ENCODE measurements around the gene CISTR. TPM values are rescaled to one million over a fixed set of nuclear protein-coding genes. Genes with fewer than 3 reads are reported as not detected.
A peak's percentile ranks its signal among the peaks of the same experiment; 100 is the strongest.

The CISTR gene
- total RNA-seq, 1 experiment from 2014 or later: not detected

DNA sequence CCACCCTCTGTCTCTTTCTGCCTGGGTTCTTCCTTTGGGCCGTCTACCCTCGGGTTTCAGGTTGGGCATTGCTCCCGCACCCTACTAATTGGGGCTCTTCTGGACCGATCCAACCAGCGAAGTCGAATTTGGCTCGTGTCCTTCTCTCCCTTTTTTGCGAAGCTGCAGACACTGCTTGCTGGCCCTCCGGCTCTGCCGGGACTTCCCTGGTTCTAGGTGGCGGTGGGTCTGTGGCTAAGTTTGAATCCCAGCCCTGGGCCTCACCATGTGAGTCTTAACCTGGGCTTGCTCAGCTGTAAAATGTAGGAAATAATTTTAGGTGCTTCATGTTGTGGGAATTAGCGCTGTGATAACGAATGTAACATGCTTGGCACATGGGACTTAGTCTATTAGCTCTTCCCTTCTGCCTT lies 418 bp upstream of the CISTR start:
- H3K14ac ChIP-seq (ENCODE audit: insufficient read depth, low read length): no peak overlapping the region; the same call in 1 of the 2 replicates
- peaks cover 4% of the 10 kb centered on the region; the same call in 1 of the 2 replicates for H3K4me1 ChIP-seq (ENCODE audit: insufficient read depth, low read length)
- no peak overlapping the region for H4K5ac ChIP-seq (ENCODE audit: insufficient read length, low read depth, low read length)
- no peak overlapping the region for H3K23ac ChIP-seq (ENCODE audit: insufficient read length, low read depth, low read length)
- H3K4me1 Mint-ChIP-seq: peaks cover 17% of the 10 kb centered on the region in 2 experiments
- no peak overlapping the region for H2AFZ ChIP-seq (ENCODE audit: low read length)
- no peak overlapping the region for H3K4ac ChIP-seq (ENCODE audit: low read depth, low read length)
- no peak overlapping the region for H4K8ac ChIP-seq (replicated peaks; ENCODE audit: insufficient read length, low read depth, low read length)
- H3K18ac ChIP-seq (ENCODE audit: insufficient read length, low read depth, low read length): no peak overlapping the region
- H2BK15ac ChIP-seq (ENCODE audit: low read depth, low read length): no peak overlapping the region
- H3T11ph ChIP-seq (ENCODE audit: low read length): no peak overlapping the region
- H3K27me3 Mint-ChIP-seq (ENCODE audit: low read depth): peaks cover 7% of the 10 kb centered on the region
- no peak overlapping the region for H3K9ac ChIP-seq (ENCODE audit: extremely low read depth, insufficient read length, low read length)
- H4K20me1 ChIP-seq (ENCODE audit: control insufficient read depth, insufficient read depth, insufficient read length): no peaks in the 10 kb centered on the region
- peak overlapping the region; percentile 47 for H3K4me2 ChIP-seq (ENCODE audit: insufficient read depth, insufficient read length, low read length)
- peaks cover 57% of the 10 kb centered on the region for H3K27me3 ChIP-seq (ENCODE audit: insufficient read depth, low read length)
- H3K36me3 Mint-ChIP-seq (ENCODE audit: insufficient read depth in 1 of 3, low read depth in 3 of 3): peaks cover 0 to 2% (median 0%) of the 10 kb centered on the region in 3 experiments; a peak in 1 of 7 replicates
- no peaks in the 10 kb centered on the region for H3K79me1 ChIP-seq (ENCODE audit: insufficient read depth, low read depth, low read length, poor library complexity, severe bottlenecking)
- TF ChIP-seq, protein P1, sequence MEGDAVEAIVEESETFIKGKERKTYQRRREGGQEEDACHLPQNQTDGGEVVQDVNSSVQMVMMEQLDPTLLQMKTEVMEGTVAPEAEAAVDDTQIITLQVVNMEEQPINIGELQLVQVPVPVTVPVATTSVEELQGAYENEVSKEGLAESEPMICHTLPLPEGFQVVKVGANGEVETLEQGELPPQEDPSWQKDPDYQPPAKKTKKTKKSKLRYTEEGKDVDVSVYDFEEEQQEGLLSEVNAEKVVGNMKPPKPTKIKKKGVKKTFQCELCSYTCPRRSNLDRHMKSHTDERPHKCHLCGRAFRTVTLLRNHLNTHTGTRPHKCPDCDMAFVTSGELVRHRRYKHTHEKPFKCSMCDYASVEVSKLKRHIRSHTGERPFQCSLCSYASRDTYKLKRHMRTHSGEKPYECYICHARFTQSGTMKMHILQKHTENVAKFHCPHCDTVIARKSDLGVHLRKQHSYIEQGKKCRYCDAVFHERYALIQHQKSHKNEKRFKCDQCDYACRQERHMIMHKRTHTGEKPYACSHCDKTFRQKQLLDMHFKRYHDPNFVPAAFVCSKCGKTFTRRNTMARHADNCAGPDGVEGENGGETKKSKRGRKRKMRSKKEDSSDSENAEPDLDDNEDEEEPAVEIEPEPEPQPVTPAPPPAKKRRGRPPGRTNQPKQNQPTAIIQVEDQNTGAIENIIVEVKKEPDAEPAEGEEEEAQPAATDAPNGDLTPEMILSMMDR (conservative IDR thresholded peaks at IDR 0.05): no peak
- H2BK5ac ChIP-seq (ENCODE audit: insufficient read length, low read length): no peak overlapping the region
- no peak overlapping the region for H2BK120ac ChIP-seq (ENCODE audit: low read depth, low read length, poor library complexity, severe bottlenecking)
- no peaks in the 10 kb centered on the region for H3K9me3 Mint-ChIP-seq
- no peak overlapping the region for H2BK12ac ChIP-seq (ENCODE audit: insufficient read length, low read depth, low read length)
- no peak overlapping the region for H4K91ac ChIP-seq (ENCODE audit: insufficient read length, low read depth, low read length)
- WGBS (ENCODE audit: extremely low coverage, insufficient read length, low lambda C conversion rate): no CpG with 5 or more reads among the region's 13 CpGs
- H3K27ac ChIP-seq (ENCODE audit: insufficient read length, low read depth, low read length): no peak overlapping the region
- no peak overlapping the region for H2AK5ac ChIP-seq (ENCODE audit: insufficient read length, low read length)
- H3K4me3 Mint-ChIP-seq: no peak overlapping the region
- peaks cover 18% of the 10 kb centered on the region for H3K23me2 ChIP-seq (ENCODE audit: insufficient read length, low read depth, low read length, poor library complexity, severe bottlenecking)
- no peaks in the 10 kb centered on the region for H3K9me3 ChIP-seq (ENCODE audit: control insufficient read depth, low read depth, low read length)
- no peak for DNase-seq
- H3K56ac ChIP-seq (ENCODE audit: insufficient read length, low read depth, low read length): no peak overlapping the region
- H3K79me2 ChIP-seq (ENCODE audit: insufficient read depth, low read length): no peaks in the 10 kb centered on the region
- no peak overlapping the region for H3K27ac Mint-ChIP-seq
- H2BK20ac ChIP-seq (ENCODE audit: low read depth, low read length, poor library complexity, severe bottlenecking): no peak overlapping the region
